Activated gamma-delta T cell treated with anti-CD3 and anti-CD28 coated beads, Interleukin-2, amount 50 U/mL, for 16 hours (primary cell): ENCODE measurements around the gene SDK2.

Experiments used
- DNase-seq: peaks from one replicate; pipeline ENCODE4 v3.0.0-alpha.2; 2020; ENCODE audit warnings: low read depth

SDK2 gene

GRCh38 chr17:73506470-73507435 lies 137.5 kb downstream of the SDK2 start:
- DNase-seq = no peak

DNA sequence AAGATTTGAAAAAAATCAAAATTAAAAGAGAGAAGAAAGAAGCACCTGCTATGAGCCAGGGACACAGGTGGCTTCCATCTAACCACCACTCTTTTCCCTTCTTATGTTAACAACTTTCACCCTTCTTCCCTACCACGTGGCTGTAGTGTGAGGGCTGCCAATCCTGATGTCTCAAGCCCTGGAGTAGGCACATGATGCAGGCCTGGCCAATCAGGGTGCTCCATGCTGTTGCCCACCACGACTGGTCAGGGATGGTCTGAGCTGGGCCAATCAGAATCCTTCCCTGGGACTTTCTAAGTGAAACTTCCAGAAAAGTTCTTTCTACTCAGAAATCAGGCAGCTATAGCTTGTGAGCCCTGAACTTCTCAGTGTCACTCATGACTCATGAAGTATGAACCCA lies 140.7 kb downstream of the SDK2 start:
- DNase-seq = no peak

GRCh38 chr17:73500414-73500999 lies 143.7 kb downstream of the SDK2 start:
- DNase-seq = no peak

GRCh38 chr17:73498886-73499554 lies 145.2 kb downstream of the SDK2 start:
- no peak for DNase-seq

GRCh38 chr17:73498176-73498575 lies 146.1 kb downstream of the SDK2 start:
- DNase-seq = no peak

DNA sequence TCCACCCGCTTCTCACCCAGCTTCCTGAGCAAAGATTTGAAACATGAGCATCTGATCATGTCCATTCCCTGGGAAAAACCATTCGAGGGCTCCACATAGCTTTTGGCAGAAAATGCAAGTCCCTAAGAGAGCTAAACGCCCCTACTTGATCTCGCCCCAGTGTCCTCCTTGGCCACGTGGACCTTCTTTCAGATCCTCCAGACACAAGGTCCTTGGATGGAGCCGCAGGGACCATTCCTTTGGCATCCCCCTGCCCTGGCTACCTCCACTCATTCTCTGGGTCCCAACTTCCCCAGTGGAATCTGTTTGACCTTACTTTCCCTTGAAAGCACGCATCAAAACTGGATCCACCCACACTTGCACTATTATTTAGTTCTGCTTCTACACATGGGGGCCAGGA lies 146.5 kb downstream of the SDK2 start:
- no peak for DNase-seq

GRCh38 chr17:73496232-73496631 lies 148.0 kb downstream of the SDK2 start:
- DNase-seq = no peak

DNA sequence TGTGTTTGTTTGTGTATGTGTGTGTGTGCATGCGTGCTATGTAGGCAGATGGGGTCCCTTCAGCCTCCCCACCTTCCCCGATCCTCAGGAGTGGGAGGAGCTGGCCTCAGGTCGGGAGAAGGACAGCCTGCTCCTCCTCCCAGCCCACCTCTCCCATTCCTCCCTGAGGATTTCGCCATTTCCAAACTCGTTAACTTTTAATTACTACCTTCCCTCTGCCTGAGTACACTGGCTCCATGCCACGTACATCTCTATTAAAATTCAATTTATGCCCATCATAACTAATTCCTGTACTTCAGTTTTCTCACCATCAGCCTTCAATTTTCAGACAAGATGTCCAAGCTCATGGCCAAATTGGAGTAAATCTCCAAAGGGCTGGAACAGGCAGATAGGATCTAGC lies 148.6 kb downstream of the SDK2 start:
- no peak for DNase-seq

- DNase-seq = no peak
Observed at GRCh38 chr17:73494950-73495349, 149.3 kb downstream of the SDK2 start.

DNA sequence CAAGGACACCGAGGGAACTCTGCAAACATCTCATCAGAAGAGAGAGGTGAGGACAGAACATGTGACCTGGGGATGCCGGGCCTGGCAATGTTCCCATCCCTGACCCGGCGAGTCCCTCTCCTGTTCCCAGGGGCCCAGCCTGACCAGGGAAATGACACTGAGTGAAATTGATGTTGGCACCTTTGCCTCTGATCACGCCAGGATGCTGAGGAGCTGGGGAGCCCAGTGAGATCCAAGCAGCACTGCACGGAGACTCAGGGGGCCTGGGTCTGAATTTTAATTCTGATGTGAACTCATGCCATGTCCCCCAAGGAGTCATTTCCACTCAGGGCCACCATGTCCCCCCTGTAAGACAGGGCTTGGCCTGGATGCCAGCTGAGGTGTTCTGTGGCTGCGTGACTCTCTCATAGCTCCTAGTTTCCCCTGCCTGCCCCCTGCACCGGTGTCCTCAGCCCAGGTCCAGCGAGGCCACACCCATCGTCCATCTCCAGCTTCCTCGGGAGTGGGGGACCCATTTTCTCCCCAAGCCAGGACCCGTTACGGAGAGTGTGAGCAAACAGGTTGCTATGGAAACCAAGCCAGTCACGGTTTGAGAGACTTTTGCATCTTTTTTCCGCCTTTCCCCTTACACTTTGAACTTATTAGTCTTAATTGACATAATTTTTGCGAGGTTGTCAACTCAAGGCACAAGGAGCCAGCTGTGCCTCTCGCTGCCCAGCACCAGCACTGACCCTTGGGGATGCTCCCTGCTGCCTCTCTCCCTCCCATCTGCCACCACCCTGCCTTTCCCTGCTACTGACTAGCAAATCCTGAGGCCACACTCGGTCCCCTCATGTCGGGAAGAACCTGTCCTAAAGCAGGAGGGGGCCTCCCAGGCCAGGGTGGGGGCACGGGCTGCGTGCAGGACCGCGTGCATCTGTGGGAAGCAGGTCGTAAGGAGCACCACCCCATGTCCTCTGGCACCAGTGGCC lies 150.0 kb downstream of the SDK2 start:
- no peak for DNase-seq

GRCh38 chr17:73492821-73493814 lies 151.1 kb downstream of the SDK2 start:
- no peak for DNase-seq

DNA sequence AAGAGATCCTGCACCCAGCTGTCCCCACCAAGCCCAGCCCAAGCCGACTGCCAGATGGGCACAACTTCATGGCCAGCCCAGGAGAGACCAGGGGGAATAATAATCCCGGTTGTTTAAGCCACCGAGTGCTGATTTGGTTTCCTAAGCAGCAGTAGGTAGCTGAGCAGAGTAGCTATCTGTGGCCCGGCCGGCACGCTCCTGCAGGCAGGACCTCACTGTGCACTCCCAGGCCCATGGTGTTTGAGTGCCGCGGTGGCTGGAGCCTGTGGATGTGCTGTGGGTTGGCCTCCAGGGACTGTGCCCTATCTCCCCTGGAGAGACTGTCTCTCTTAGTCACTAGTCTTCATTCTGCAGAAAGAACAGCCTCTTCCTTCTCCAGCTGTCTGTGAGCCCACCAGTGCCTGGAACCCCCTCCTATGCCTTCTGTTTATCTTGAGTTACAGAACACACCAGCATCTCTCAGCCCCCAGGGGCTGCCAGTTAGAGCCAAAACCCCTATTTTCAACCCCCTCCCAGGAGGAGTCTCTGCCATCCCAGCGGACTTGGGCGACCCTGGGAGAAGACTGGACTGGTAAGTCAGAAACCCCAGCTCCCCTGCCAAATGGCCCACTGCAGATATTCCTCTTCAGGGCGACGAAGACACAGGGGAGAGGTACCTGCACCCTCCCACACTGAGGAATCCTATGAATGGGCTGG lies 152.0 kb downstream of the SDK2 start:
- no peak for DNase-seq

DNA sequence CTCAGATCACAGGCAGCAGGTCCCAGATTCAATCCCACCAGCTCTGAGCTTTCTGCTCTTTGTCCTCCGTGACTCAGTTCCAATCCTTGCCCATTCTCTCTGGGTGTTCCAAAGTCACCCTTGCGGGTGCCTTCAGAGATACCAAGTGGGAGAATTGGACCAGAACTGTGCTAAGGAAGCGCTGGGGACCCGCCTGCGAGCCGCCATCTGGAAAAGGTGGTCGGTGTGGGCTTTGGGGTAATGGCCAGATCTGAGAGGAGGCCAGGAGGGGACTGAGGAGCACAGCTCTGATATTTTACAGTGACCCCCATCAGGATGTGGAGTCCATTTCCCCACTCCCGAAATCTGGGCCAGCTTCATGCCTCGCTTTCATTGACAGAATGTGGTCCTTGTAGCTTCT lies 152.6 kb downstream of the SDK2 start:
- DNase-seq = no peak

DNA sequence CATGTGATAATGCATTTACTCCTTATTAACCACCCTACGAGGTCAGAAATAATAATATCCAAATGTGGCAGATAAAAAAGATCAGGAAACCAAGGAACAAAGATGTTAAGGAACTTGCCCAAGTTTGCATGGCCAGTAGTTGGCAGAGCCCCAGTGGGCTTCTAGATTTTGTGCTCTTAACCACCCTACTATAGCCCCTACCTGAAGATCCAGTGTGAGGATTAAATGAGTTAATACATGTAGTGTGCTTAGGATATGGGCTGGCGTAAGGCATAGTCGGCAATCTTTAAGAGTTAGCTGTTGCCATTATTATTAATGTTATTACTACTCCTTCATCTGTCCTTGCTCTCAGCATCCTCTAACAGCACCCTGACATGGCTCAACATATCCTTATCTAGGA lies 153.4 kb downstream of the SDK2 start:
- DNase-seq = no peak

- no peak for DNase-seq
Observed at GRCh38 chr17:73489991-73490390, 154.3 kb downstream of the SDK2 start.

- no peak for DNase-seq
Observed at GRCh38 chr17:73489333-73489732, 154.9 kb downstream of the SDK2 start.

GRCh38 chr17:73485130-73485529 lies 159.1 kb downstream of the SDK2 start:
- no peak for DNase-seq

GRCh38 chr17:73482894-73483293 lies 161.4 kb downstream of the SDK2 start:
- no peak for DNase-seq

- no peak for DNase-seq
Observed at GRCh38 chr17:73482251-73482716, 162.0 kb downstream of the SDK2 start.

GRCh38 chr17:73481676-73482075 lies 162.6 kb downstream of the SDK2 start:
- DNase-seq = no peak
